ENCODE results near the gene CBX1. TPM values are rescaled to one million over a fixed set of nuclear protein-coding genes. Genes with fewer than 3 reads are reported as not detected.

The CBX1 gene
- polyA plus RNA-seq, 1 donor from 2014 or later = 363 TPM

DNA sequence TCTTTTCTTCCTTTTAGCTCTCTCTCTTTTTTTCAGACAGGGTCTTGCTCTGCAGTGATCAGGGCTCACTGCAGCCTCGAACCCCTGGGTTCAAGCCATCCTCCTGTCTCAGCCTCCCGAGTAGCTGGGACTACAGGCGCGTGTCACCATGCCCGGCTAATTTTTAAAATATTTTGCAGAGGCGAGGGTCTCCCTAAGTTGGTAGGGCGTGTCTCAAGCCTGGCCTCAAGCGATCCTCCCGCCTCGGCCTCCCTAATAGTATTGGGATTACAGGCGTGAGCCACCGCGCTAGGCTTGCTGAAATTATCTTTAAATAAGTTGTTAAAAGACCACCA, 5.5 kb upstream of the CBX1 start:
- H3K4me2 ChIP-seq (ENCODE audit: low read length) = peak overlapping the region; percentile 57
- no peaks in the 10 kb centered on the region for H3K9me3 ChIP-seq (ENCODE audit: low read length)
- H3K4me3 ChIP-seq (ENCODE audit: low read length) = peak overlapping the region; percentile 79
- peak overlapping the region; percentile 76 for H3K9ac ChIP-seq (ENCODE audit: low read length)
- peak overlapping the region; percentile 73 for H2AFZ ChIP-seq (ENCODE audit: low read depth, low read length)
- H3K27me3 ChIP-seq (ENCODE audit: insufficient read depth, low read depth, low read length) = no peaks in the 10 kb centered on the region
- H4K20me1 ChIP-seq (ENCODE audit: insufficient read depth) = no peaks in the 10 kb centered on the region
- no peaks in the 10 kb centered on the region for H3K9me2 ChIP-seq (ENCODE audit: insufficient read depth, low read length)
- H3F3A ChIP-seq (ENCODE audit: insufficient read depth, low read length, poor library complexity, severe bottlenecking) = no peaks in the 10 kb centered on the region
- no peaks in the 10 kb centered on the region for H3K36me3 ChIP-seq (ENCODE audit: insufficient read depth, low read length)
- H3K79me2 ChIP-seq (replicated peaks; ENCODE audit: insufficient read depth, low read length) = peaks cover 29% of the 10 kb centered on the region
- TF ChIP-seq EZH2 (IDR thresholded peaks at IDR 0.05; ENCODE audit: borderline replicate concordance, insufficient read depth, low read length, poor library complexity, severe bottlenecking) (no peak), RAD21 (conservative IDR thresholded peaks at IDR 0.05) (no peak), POLR2AphosphoS5 (IDR thresholded peaks at IDR 0.05) (no peak), MXI1 (conservative IDR thresholded peaks at IDR 0.05; ENCODE audit: poor library complexity, severe bottlenecking) (no peak), TAF1 (IDR thresholded peaks at IDR 0.05; ENCODE audit: low read depth) (no peak), EP300 (conservative IDR thresholded peaks at IDR 0.05; ENCODE audit: poor library complexity, severe bottlenecking) (no peak)
- TF ChIP-seq, protein P1, sequence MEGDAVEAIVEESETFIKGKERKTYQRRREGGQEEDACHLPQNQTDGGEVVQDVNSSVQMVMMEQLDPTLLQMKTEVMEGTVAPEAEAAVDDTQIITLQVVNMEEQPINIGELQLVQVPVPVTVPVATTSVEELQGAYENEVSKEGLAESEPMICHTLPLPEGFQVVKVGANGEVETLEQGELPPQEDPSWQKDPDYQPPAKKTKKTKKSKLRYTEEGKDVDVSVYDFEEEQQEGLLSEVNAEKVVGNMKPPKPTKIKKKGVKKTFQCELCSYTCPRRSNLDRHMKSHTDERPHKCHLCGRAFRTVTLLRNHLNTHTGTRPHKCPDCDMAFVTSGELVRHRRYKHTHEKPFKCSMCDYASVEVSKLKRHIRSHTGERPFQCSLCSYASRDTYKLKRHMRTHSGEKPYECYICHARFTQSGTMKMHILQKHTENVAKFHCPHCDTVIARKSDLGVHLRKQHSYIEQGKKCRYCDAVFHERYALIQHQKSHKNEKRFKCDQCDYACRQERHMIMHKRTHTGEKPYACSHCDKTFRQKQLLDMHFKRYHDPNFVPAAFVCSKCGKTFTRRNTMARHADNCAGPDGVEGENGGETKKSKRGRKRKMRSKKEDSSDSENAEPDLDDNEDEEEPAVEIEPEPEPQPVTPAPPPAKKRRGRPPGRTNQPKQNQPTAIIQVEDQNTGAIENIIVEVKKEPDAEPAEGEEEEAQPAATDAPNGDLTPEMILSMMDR (IDR thresholded peaks at IDR 0.05; ENCODE audit: poor library complexity, severe bottlenecking) = no peak
- H3K27ac ChIP-seq (ENCODE audit: low read length) = no peak overlapping the region

GRCh38 chr17:48104440-48104839, 3.2 kb upstream of the CBX1 start:
- Histone ChIP-seq H3K9ac (ENCODE audit: low read length) (no peak overlapping the region), H3K27me3 (ENCODE audit: insufficient read depth, low read depth, low read length) (no peaks in the 10 kb centered on the region), H3K9me2 (ENCODE audit: insufficient read depth, low read length) (no peaks in the 10 kb centered on the region), H3K4me3 (ENCODE audit: low read length) (no peak overlapping the region), H3K79me2 (replicated peaks; ENCODE audit: insufficient read depth, low read length) (peaks cover 25% of the 10 kb centered on the region), H3K4me2 (ENCODE audit: low read length) (no peak overlapping the region), H2AFZ (ENCODE audit: low read depth, low read length) (no peak overlapping the region), H4K20me1 (ENCODE audit: insufficient read depth) (no peaks in the 10 kb centered on the region), H3K9me3 (ENCODE audit: low read length) (no peaks in the 10 kb centered on the region), H3K36me3 (ENCODE audit: insufficient read depth, low read length) (no peaks in the 10 kb centered on the region), H3F3A (ENCODE audit: insufficient read depth, low read length, poor library complexity, severe bottlenecking) (peaks cover 8% of the 10 kb centered on the region), H3K27ac (ENCODE audit: low read length) (no peak overlapping the region)
- no peak for TF ChIP-seq MXI1 (conservative IDR thresholded peaks at IDR 0.05; ENCODE audit: poor library complexity, severe bottlenecking)
- TF ChIP-seq SMC3 (conservative IDR thresholded peaks at IDR 0.05; ENCODE audit: poor library complexity) = no peak
- no peak for TF ChIP-seq EZH2 (IDR thresholded peaks at IDR 0.05; ENCODE audit: borderline replicate concordance, insufficient read depth, low read length, poor library complexity, severe bottlenecking)
- TF ChIP-seq POLR2AphosphoS5 (IDR thresholded peaks at IDR 0.05) = no peak
- TF ChIP-seq EP300 (conservative IDR thresholded peaks at IDR 0.05; ENCODE audit: poor library complexity, severe bottlenecking) = no peak
- TF ChIP-seq REST (IDR thresholded peaks at IDR 0.05; ENCODE audit: borderline replicate concordance) = no peak
- no peak for TF ChIP-seq TAF1 (IDR thresholded peaks at IDR 0.05; ENCODE audit: low read depth)
- TF ChIP-seq, protein P1 (IDR thresholded peaks at IDR 0.05; ENCODE audit: poor library complexity, severe bottlenecking) = no peak
- no peak for TF ChIP-seq RAD21 (conservative IDR thresholded peaks at IDR 0.05)

All from neural cell (in vitro differentiated cells).